ENCODE results near the gene OSMR.

The OSMR gene

DNA sequence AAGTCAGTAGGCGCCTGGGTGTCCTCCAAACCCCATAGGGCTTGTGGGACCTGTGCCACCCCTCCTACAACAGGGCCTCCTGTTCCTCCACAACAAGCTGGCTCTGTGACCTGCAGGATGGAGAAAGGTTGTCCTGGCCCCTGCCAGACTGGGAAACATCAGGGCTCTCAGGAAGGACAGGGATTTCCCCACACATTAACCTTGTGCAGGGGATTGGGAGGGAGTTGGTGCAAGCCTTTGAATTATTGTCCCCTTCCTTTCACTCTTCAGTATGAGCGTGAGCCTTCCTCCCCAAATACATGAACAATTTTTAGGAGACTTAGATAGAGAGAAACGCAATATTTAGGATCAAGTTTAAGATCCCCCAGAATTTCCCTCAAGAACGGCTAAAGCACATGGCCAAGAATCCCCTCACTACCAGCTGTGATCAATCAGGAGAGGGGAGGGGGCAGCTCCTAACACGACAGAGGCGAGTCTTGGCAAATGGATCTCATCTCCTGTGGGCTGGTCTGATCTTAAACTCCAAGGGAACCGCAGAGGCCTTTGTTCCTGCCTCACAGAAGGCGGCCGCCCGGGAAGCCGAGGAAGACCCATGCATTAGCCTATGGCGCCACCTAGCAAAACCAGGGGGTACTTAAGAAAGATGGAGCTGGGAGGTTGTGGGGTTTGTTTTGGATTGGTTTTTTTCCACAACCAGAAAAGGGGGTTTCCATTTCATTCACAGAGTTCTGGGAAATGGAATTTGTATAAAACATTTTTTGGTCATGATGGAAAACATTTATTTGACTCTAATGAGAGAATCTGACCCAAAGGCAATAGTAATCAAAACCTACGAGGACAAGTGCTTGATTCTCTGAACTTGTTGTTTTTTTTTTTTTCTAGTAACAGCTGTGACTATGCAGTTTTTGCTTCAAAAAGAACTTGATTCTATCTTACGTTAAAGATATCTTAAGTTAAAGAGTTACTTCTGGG lies 36.1 kb upstream of the OSMR start:
- Histone ChIP-seq H3K4me3 (ENCODE audit: low read depth, low read length) (no peak overlapping the region), H3K36me3 (ENCODE audit: control insufficient read depth in 2 of 2, insufficient read depth in 1 of 2, low read length in 2 of 2) (no peaks in the 10 kb centered on the region), H3K9me3 (ENCODE audit: control insufficient read depth, insufficient read depth, low read depth, low read length) (no peaks in the 10 kb centered on the region), H3K27ac (ENCODE audit: extremely low read depth, low read depth, low read length) (no peak overlapping the region; the same call in 1 of the 2 replicates), H3K4me1 (ENCODE audit: control insufficient read depth, insufficient read depth, low read length) (peaks cover 14% of the 10 kb centered on the region)
- ChIA-PET POLR2A (interaction anchor here (0.6 to 2.6 kb wide), 3 partner anchors 27 to 1439 kb away, joined by 3 to 19 read pairs (median 7); partner anchors contain the start of gene NUP155), CTCF (interaction anchor here (0.6 to 17.1 kb wide), 102 partner anchors 8 to 835 kb away, joined by 3 to 333 read pairs (median 5); partner anchors contain the start of gene LIFR)
- TF ChIP-seq ZNF121 (tag by site-specific recombination; IDR thresholded peaks at IDR 0.05) (no peak), HOXD13 (CRISPR knock-in tag; IDR thresholded peaks at IDR 0.05; ENCODE audit: borderline replicate concordance) (no peak), ZNF629 (tag by site-specific recombination; IDR thresholded peaks at IDR 0.05) (peak; percentile 20; the same call in 1 of the 2 replicates), ZBTB17 (tag by site-specific recombination; IDR thresholded peaks at IDR 0.05) (peak; percentile 33; the same call in 1 of the 2 replicates), ZBTB1 (tag by site-specific recombination; IDR thresholded peaks at IDR 0.05) (no peak), GLI2 (tag by site-specific recombination; IDR thresholded peaks at IDR 0.05; ENCODE audit: borderline replicate concordance, low read depth) (no peak), ZEB2 (tag by site-specific recombination; IDR thresholded peaks at IDR 0.05) (no peak), SP3 (tag by site-specific recombination; IDR thresholded peaks at IDR 0.05) (0 out of 2 replicates have a peak, but pooled peaks have one; percentile 22), ZNF146 (tag by site-specific recombination; IDR thresholded peaks at IDR 0.05) (no peak), ZNF335 (tag by site-specific recombination; conservative IDR thresholded peaks at IDR 0.05) (peak; percentile 59), YY2 (tag by site-specific recombination; IDR thresholded peaks at IDR 0.05) (no peak), ZSCAN30 (tag by site-specific recombination; IDR thresholded peaks at IDR 0.05) (peak; percentile 73; the same call in 1 of the 2 replicates), GLIS1 (tag by site-specific recombination; IDR thresholded peaks at IDR 0.05) (peak; percentile 65), ZNF555 (tag by site-specific recombination; conservative IDR thresholded peaks at IDR 0.05) (no peak), ZNF202 (tag by site-specific recombination; IDR thresholded peaks at IDR 0.05; ENCODE audit: borderline replicate concordance) (no peak), ZNF211 (tag by site-specific recombination; IDR thresholded peaks at IDR 0.05; ENCODE audit: low read depth) (no peak), ZFP37 (tag by site-specific recombination; IDR thresholded peaks at IDR 0.05) (0 out of 2 replicates have a peak, but pooled peaks have one; percentile 38), ZNF37A (tag by site-specific recombination; IDR thresholded peaks at IDR 0.05) (no peak), ZNF561 (tag by site-specific recombination; IDR thresholded peaks at IDR 0.05; ENCODE audit: borderline replicate concordance) (peak; percentile 73), KLF9 (tag by site-specific recombination; IDR thresholded peaks at IDR 0.05; ENCODE audit: low read depth) (no peak), ZNF138 (tag by site-specific recombination; IDR thresholded peaks at IDR 0.05; ENCODE audit: borderline replicate concordance) (no peak), KLF8 (tag by site-specific recombination; IDR thresholded peaks at IDR 0.05) (no peak), ZSCAN16 (tag by site-specific recombination; IDR thresholded peaks at IDR 0.05) (no peak), ZNF777 (tag by site-specific recombination; IDR thresholded peaks at IDR 0.05; ENCODE audit: borderline replicate concordance) (no peak)
- TF ChIP-seq, protein P1, sequence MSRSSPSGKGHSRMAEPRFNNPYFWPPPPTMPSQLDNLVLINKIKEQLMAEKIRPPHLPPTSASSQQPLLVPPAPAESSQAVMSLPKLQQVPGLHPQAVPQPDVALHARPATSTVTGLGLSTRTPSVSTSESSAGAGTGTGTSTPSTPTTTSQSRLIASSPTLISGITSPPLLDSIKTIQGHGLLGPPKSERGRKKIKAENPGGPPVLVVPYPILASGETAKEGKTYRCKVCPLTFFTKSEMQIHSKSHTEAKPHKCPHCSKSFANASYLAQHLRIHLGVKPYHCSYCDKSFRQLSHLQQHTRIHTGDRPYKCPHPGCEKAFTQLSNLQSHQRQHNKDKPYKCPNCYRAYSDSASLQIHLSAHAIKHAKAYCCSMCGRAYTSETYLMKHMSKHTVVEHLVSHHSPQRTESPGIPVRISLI (tag by site-specific recombination; IDR thresholded peaks at IDR 0.05), result peak; percentile 65; the same call in 1 of the 2 replicates
- TF ChIP-seq, protein P2, sequence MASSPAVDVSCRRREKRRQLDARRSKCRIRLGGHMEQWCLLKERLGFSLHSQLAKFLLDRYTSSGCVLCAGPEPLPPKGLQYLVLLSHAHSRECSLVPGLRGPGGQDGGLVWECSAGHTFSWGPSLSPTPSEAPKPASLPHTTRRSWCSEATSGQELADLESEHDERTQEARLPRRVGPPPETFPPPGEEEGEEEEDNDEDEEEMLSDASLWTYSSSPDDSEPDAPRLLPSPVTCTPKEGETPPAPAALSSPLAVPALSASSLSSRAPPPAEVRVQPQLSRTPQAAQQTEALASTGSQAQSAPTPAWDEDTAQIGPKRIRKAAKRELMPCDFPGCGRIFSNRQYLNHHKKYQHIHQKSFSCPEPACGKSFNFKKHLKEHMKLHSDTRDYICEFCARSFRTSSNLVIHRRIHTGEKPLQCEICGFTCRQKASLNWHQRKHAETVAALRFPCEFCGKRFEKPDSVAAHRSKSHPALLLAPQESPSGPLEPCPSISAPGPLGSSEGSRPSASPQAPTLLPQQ (tag by site-specific recombination; IDR thresholded peaks at IDR 0.05), result peak; percentile 32; the same call in 1 of the 2 replicates
- TF ChIP-seq, protein P3, sequence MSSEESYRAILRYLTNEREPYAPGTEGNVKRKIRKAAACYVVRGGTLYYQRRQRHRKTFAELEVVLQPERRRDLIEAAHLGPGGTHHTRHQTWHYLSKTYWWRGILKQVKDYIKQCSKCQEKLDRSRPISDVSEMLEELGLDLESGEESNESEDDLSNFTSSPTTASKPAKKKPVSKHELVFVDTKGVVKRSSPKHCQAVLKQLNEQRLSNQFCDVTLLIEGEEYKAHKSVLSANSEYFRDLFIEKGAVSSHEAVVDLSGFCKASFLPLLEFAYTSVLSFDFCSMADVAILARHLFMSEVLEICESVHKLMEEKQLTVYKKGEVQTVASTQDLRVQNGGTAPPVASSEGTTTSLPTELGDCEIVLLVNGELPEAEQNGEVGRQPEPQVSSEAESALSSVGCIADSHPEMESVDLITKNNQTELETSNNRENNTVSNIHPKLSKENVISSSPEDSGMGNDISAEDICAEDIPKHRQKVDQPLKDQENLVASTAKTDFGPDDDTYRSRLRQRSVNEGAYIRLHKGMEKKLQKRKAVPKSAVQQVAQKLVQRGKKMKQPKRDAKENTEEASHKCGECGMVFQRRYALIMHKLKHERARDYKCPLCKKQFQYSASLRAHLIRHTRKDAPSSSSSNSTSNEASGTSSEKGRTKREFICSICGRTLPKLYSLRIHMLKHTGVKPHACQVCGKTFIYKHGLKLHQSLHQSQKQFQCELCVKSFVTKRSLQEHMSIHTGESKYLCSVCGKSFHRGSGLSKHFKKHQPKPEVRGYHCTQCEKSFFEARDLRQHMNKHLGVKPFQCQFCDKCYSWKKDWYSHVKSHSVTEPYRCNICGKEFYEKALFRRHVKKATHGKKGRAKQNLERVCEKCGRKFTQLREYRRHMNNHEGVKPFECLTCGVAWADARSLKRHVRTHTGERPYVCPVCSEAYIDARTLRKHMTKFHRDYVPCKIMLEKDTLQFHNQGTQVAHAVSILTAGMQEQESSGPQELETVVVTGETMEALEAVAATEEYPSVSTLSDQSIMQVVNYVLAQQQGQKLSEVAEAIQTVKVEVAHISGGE (tag by site-specific recombination; conservative IDR thresholded peaks at IDR 0.05; ENCODE audit: low read depth), result no peak
- TF ChIP-seq, protein P4, sequence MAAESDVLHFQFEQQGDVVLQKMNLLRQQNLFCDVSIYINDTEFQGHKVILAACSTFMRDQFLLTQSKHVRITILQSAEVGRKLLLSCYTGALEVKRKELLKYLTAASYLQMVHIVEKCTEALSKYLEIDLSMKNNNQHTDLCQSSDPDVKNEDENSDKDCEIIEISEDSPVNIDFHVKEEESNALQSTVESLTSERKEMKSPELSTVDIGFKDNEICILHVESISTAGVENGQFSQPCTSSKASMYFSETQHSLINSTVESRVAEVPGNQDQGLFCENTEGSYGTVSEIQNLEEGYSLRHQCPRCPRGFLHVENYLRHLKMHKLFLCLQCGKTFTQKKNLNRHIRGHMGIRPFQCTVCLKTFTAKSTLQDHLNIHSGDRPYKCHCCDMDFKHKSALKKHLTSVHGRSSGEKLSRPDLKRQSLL (tag by site-specific recombination; IDR thresholded peaks at IDR 0.05), result no peak
- TF ChIP-seq, protein P5, sequence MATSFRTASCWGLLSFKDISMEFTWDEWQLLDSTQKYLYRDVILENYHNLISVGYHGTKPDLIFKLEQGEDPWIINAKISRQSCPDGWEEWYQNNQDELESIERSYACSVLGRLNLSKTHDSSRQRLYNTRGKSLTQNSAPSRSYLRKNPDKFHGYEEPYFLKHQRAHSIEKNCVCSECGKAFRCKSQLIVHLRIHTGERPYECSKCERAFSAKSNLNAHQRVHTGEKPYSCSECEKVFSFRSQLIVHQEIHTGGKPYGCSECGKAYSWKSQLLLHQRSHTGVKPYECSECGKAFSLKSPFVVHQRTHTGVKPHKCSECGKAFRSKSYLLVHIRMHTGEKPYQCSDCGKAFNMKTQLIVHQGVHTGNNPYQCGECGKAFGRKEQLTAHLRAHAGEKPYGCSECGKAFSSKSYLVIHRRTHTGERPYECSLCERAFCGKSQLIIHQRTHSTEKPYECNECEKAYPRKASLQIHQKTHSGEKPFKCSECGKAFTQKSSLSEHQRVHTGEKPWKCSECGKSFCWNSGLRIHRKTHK (tag by site-specific recombination; IDR thresholded peaks at IDR 0.05), result no peak

Data from HEK293 (cell line).